LNCaP clone FGC (cell line): ENCODE data around the gene OXNAD1.

ENCODE experiments used
- DNase-seq: peaks from one replicate; pipeline ENCODE4 v3.0.0-alpha.2; 2011; ENCODE audit warnings: low read depth
- H3K4me3 ChIP-seq: 2 replicates; pipeline ENCODE4 v1.5.1; 2011; ENCODE audit warnings: mild to moderate bottlenecking, low read depth, low read length, control low read depth
- CTCF ChIP-seq: IDR thresholded peaks from 2 replicates; pipeline ENCODE4 v1.5.1; 2012; ENCODE audit warnings: mild to moderate bottlenecking; ENCODE audit not compliant: control insufficient read depth, insufficient read depth; ENCODE audit errors: extremely low read depth

OXNAD1 gene

GRCh38 chr3:16258177-16258576 lies 6.8 kb upstream of the OXNAD1 start:
- TF ChIP-seq CTCF = no peak
- H3K4me3 ChIP-seq = no peak overlapping the region
- DNase-seq = no peak

GRCh38 chr3:16258866-16259265 lies 6.1 kb upstream of the OXNAD1 start:
- H3K4me3 ChIP-seq = no peak overlapping the region
- no peak for DNase-seq
- TF ChIP-seq CTCF = no peak

- TF ChIP-seq CTCF = no peak
- no peak for DNase-seq
Measured at GRCh38 chr3:16260046-16260445, 5.0 kb upstream of the OXNAD1 start.

GRCh38 chr3:16262174-16262573 lies 2.8 kb upstream of the OXNAD1 start:
- DNase-seq = no peak
- no peak for TF ChIP-seq CTCF
- no peak overlapping the region for H3K4me3 ChIP-seq

More at GRCh38 chr3:16260046-16260445, 5.0 kb upstream of the OXNAD1 start:
- no peak overlapping the region for H3K4me3 ChIP-seq

GRCh38 chr3:16264174-16264707 lies 771 bp upstream of the OXNAD1 start:
- no peak for DNase-seq
- no peak for TF ChIP-seq CTCF

GRCh38 chr3:16265455-16265786 lies 409 bp downstream of the OXNAD1 start:
- TF ChIP-seq CTCF = no peak
- H3K4me3 ChIP-seq = peak overlapping the region; percentile 98
- DNase-seq = no peak

More at GRCh38 chr3:16264174-16264707, 771 bp upstream of the OXNAD1 start:
- H3K4me3 ChIP-seq = peak overlapping the region; percentile 98

- no peak overlapping the region for H3K4me3 ChIP-seq
- no peak for DNase-seq
- TF ChIP-seq CTCF = no peak
Measured at GRCh38 chr3:16266714-16267113, 1.7 kb downstream of the OXNAD1 start.
